C4-2B (cell line): ENCODE results near the gene KRT82.

Experiments used
- H3K27ac ChIP-seq: fragments of 450-650 bp; 2 replicates; pipeline ENCODE4 v1.5.1; 2017
- ZFX ChIP-seq: fragments of 450-650 bp; IDR thresholded peaks from 2 replicates; pipeline ENCODE4 v1.6.1; 2017
- TF ChIP-seq, protein P1 (sequence below): fragments of 450-650 bp; conservative IDR thresholded peaks from 2 replicates; pipeline ENCODE4 v1.5.1; 2017; ENCODE audit warnings: mild to moderate bottlenecking

The KRT82 gene

DNA sequence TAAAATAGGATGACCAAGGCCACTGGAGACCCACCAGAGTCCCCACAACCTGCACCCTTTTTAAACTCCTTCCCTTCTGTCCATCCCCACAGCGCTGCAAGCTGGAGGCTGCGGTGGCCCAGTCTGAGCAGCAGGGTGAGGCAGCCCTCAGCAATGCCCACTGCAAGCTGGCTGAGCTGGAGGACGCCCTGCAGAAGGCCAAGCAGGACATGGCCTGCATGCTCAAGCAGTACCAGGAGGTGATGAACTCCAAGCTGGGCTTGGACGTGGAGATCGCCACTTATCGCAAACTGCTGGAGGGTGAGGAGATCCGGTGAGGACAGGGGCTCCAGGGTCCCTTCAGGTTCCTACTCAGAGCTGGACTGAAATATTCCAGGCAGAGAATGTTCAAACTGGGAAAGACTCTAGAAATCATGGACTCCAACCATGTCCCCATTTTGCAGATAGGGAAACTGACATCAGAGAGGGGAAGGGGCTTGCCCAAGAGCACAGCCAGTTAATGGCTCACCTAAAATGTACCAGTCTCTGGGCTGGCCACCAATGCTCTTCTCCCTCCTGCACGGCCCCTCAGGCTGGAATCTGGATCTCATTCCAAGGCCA, 56.0 kb downstream of the KRT82 start:
- H3K27ac ChIP-seq, result no peak overlapping the region
- TF ChIP-seq ZFX, result no peak
- TF ChIP-seq, protein P1, sequence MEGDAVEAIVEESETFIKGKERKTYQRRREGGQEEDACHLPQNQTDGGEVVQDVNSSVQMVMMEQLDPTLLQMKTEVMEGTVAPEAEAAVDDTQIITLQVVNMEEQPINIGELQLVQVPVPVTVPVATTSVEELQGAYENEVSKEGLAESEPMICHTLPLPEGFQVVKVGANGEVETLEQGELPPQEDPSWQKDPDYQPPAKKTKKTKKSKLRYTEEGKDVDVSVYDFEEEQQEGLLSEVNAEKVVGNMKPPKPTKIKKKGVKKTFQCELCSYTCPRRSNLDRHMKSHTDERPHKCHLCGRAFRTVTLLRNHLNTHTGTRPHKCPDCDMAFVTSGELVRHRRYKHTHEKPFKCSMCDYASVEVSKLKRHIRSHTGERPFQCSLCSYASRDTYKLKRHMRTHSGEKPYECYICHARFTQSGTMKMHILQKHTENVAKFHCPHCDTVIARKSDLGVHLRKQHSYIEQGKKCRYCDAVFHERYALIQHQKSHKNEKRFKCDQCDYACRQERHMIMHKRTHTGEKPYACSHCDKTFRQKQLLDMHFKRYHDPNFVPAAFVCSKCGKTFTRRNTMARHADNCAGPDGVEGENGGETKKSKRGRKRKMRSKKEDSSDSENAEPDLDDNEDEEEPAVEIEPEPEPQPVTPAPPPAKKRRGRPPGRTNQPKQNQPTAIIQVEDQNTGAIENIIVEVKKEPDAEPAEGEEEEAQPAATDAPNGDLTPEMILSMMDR, result no peak

DNA sequence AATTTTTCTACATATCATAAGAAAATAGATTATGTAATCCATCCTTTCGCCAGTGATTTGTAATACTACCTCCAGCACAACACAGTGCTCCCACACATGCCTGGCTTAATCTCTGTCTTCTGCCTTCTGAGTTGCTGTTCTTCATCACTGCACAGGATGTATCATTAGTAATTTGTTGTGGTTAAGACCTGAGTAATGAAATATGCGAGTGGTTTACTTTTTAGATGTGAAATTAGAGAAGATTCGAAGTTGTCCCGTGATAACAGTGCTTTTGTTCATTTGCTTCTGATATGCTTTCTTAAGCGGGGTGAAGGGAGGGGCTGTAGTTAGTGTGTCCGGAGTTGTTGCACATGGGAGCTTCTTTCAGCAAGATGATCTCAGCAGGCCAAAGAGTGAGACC, 56.9 kb downstream of the KRT82 start:
- H3K27ac ChIP-seq, result no peak overlapping the region
- TF ChIP-seq, protein P1, result no peak
- TF ChIP-seq ZFX, result no peak

DNA sequence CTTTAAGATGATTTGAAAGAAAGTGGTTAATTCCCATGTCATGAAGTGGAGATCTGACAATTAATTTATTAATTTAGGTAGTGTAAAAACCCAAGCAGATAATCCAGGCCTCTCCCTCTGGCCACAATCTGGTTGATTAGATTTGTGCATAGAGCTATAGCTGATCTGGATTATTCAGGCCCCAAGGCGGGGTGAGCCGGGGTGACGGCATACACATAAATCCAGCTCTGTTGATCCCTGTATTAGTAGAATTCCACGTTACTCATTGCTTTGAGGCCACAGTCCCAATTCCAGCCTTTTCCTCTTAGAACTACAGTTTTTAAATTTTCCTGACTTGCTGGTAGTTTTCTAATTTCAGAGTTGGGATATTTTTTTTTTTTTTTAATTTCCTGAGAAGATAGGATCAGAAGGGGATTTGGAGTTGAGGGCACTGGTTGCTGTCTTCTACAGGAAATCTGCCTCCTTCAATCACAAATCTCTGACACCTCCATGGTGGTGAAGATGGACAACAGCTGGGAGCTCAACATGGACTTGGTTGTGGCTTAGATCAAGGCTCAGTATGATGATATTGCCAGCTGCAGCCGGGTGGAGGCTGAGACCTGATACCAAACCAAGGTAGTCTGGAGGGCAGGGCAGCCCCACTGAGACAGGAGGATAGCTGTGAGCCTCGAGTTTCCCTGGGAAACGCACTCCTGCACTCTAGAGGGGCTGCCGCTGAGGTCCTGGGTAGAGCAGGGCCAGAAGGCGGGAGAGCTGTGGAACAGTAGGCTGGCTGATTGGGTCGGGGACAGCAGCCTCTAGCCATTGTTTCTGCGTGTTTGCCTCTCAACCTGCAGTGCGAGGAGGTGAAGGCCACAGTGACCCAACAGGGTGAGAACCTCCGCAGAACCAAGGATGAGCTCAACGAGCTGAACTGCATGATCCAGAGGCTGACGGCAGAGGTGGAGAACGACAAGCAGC, 58.3 kb downstream of the KRT82 start:
- no peak for TF ChIP-seq ZFX
- TF ChIP-seq, protein P1, result no peak

DNA sequence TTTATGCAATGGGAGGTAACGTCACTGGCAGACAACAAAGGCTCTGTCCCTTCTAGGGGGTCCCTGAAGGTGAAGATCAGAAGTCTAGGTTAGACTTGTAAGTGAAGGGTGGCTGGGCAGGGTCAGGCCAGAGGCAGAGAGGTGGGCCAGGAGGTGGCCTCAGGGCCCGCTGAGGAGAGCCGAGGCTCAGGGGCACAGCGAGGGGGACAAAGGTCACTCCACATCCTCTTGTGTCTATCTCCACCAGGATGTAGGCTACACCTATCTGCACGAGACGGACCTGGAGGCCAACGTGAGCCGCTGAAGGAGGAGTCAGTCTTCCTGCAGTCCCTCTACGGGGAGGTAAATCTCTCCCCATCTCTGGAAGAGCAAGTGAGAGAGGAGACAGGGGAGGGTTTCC, 59.1 kb downstream of the KRT82 start:
- no peak overlapping the region for H3K27ac ChIP-seq
- TF ChIP-seq, protein P1, result no peak
- TF ChIP-seq ZFX, result no peak

More for the DNA sequence above, 58.3 kb downstream of the KRT82 start:
- H3K27ac ChIP-seq, result no peak overlapping the region

DNA sequence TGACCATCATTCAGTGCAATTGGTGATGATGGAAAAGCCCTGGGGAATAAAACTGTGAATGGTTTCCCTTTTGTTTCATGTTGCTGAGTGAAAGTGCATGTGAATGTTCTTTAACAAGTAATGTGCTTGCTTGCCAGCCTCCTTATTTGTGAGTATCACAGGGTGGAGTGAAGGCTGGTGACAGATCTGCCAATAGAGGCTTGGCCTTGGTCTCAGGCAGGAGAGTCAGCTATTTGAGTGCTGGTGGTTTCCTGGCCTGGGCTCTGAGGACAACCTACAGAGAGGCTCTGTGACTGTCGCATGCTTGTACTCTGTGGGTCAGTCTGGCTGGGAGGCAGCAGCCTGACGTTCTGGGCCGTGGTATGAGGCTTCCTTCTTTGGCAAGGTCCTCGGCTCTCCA, 59.5 kb downstream of the KRT82 start:
- no peak overlapping the region for H3K27ac ChIP-seq
- TF ChIP-seq, protein P1, result no peak
- TF ChIP-seq ZFX, result no peak

DNA sequence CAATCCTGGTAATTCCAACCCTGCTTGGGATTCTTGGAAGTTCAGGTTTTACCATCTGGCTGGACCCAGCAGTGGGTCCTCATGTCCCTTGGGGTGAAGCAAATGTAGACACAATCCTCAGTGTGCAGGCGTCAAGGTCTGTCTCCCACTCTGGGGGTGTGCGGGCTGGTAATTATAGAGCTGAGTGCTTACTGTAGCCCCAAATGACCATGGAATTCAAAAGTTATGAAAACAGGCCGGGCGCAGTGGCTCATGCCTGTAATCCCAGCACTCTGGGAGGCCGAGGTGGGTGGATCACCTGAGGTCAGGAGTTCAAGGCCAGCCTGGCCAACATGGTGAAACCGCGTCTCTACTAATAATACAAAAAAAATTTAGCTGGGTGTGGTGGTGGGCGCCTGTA, 61.1 kb downstream of the KRT82 start:
- H3K27ac ChIP-seq, result peak overlapping the region; percentile 7; the same call in 1 of the 2 replicates

DNA sequence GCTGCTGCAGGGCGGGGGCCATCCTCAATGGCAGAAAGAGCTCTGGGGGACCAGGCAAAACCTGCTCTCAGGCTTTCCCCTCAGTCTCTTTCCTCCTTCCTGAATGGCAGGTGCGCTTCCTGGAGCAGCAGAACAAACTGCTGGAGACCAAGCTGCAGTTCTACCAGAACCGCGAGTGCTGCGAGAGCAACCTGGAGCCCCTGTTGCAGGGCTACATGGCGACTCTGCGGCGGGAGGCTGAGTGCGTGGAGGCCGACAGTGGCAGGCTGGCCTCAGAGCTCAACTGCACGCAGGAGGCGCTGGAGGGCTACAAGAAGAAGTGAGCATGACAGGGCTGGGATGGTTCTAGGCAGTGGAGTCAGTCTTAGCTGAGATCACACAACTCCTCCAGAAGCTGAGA, 62.0 kb downstream of the KRT82 start:
- TF ChIP-seq ZFX, result no peak
- TF ChIP-seq, protein P1, result no peak
- H3K27ac ChIP-seq, result no peak overlapping the region
